Activated CD4-positive, alpha-beta T cell treated with anti-CD3 and anti-CD28 coated beads for 4 hours (primary cell): ENCODE data around the gene ZDHHC14.
"Not testable (repeated sequence)": the region's sequence is repeated elsewhere in the genome, so short reads cannot be mapped to it uniquely, and the experiment has no call there.

Source experiments
- DNase-seq, 2 donors: peaks; one replicate each; pipeline ENCODE4 v3.0.0-alpha.2; 2020

Gene ZDHHC14

GRCh38 chr6:157449610-157450009, 68.6 kb downstream of the ZDHHC14 start:
- no peak for DNase-seq

- DNase-seq = no peak
Measured at GRCh38 chr6:157450931-157451742, 70.1 kb downstream of the ZDHHC14 start.

GRCh38 chr6:157452096-157452495, 71.1 kb downstream of the ZDHHC14 start:
- DNase-seq = no peak

DNA sequence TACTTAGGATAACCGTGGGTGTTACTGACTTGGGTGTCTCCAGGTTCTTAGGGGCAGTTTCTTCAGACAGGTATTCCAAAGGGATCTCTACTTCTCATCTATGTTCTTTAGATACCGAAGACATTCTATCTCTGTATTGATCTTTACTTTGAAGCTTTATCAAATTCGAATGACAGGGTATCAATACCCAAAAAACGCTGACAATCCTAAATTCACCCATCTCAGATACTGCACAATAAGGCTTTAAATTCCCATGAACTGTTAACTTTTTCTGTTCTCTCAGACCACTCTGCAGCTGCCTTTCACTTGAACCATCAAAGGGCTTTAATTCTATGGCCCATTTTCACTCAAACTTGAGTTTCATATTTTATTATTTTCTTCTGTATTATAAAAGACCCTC, 72.1 kb downstream of the ZDHHC14 start:
- no peak for DNase-seq

DNA sequence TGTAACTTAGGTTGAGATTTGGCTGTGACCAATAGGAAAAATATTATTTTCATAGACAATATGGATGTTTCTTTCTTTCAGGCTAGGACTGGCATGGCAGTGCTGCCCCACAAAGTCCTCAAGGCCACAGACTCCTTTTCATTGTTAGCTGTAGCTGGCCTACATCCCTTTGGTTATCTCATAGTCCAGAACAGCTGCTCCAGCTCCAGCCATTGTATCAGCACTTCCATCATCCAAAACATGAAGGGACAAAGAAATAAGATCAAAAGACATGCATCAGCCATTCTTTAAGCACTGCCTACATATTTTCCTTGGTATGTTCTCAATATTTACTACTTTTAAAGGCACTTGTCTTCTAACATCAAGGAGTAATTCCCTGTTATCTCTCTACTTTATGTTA, 73.0 kb downstream of the ZDHHC14 start:
- DNase-seq = no peak

GRCh38 chr6:157454762-157455714, 74.0 kb downstream of the ZDHHC14 start:
- no peak for DNase-seq

- DNase-seq = no peak
Measured at GRCh38 chr6:157455731-157456523, 74.9 kb downstream of the ZDHHC14 start.

DNA sequence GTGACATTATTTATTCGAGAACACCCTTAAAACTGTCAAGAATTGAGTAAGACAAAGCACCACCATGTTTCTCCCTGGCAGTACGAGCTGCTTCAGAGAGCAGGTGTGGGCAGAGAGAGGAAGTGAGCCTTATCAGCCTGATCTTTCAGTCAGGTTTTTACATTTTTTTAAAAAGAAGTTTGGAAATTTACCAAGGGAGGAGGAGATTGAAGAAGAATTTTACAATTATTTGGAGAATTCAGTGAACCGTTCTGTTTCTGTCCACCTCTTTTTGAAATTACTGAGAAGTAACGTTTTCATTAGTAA, 75.5 kb downstream of the ZDHHC14 start:
- DNase-seq = no peak

DNA sequence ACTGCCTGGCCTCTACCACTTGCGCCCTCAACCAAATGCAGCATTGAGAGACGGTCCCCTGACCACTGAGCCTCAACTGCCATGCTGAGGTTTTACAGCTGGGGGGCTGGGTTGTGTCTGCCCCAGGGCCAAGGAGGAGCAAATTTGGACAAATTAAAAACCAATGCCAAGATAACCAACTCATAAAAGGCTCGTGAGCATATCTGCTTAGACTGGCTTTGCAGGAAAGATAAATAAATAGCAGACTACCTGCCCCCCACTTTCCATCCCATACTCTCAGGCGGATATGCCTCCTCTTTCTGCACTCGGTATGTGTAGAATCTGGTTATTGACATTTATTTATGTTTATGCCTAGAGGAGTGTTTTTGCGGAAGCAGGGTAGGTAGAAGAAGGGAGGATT, 76.8 kb downstream of the ZDHHC14 start:
- DNase-seq = no peak

DNA sequence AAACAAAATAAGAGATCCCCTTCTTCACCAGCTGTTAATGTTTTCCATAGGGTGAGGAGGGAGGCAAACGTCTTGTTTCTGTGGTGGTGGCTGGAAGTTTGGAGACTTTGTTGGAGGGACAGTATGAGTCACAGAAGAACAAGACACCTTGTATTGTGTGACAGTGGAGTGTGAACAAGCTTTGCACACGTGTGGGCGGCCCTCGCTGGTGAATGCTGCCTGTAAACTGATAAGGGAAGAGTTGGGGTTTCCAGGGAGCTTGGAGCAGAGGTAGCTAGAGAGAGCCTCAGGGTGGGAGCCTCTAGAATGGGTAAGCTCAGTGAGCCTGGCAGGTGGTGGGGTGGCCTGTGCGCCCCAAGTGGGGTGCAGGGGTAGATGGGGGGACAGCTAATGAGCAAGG, 78.3 kb downstream of the ZDHHC14 start:
- no peak for DNase-seq

DNA sequence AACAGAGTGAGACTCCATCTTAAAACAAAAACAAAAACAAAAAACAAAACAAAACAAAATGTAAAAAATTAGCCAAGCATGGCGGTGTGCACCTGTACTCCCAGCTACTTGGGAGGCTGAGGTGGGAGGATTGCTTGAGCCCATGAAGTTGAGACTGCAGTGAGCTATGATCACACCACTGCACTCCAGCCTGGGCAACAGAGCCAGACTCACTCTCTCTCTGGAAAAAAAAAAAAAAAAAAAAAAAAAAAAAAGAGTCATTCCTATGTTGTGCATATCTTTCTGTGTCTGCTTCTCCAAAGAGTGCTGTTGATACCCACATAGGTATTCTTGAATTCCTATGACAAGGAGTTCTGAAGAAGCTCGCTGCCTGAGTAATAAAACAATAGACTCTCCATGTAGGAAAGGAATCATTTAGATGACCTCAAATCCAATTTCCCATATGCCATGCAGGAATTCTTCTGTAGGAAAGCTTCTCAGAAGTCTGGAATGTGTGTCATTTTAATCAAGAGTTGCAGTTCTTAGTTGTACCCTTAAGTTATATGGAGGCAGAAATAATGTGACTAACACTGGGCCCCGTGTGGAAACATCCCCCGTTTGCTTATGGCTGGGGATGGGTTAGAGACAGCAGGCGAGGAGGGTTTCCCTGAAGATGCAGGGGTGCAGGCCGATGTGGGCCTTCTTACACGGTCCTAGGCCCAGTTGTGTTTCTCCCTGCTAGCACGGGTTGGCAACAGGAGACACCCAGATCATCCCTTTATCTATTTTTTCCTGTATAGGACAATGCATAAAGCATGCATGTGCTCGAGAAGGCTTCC, 79.4 kb downstream of the ZDHHC14 start:
- no peak for DNase-seq

DNA sequence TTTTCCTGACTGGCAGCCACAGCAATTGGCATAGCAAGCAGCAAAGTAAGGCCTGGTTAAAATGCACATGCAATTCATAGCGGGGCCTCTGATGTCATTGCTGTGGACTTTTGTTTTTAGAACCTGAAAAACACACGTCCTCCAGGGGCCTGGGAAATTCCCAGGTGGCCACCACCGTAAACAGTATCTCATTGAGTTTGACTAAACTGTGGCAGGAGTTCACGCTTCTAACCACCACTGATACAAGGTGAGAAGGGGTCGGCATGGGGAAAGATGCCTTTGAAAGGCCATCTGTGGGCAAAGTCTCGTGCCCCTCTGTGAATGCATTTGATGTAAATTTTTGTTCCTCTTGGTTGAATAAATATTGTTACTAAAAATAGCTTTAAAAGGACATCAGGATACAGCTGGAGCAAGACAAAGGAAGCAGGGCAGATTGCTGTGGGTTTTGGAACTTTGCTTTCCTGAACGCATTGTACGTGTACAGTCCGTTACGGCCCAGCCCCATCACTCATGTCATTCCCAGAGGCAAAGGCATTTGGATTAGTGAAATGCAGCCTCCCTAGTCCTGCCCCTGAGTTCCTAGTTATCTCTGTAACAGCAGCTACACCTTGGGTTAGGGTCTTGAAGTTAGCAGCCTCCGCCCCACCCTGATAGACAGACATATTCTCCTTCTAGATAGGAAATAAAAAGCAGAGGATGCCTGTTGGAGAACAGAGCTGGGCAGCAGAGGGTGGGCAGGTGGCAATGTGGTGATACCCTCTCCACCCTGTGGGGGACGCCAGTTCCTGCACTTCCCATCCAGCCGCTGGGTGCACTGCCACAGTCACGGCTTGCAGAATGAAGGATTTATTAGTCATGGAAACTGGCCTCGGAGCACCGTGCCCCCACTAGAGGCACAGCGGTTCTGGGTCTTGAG, 80.3 kb downstream of the ZDHHC14 start:
- DNase-seq = no peak

DNA sequence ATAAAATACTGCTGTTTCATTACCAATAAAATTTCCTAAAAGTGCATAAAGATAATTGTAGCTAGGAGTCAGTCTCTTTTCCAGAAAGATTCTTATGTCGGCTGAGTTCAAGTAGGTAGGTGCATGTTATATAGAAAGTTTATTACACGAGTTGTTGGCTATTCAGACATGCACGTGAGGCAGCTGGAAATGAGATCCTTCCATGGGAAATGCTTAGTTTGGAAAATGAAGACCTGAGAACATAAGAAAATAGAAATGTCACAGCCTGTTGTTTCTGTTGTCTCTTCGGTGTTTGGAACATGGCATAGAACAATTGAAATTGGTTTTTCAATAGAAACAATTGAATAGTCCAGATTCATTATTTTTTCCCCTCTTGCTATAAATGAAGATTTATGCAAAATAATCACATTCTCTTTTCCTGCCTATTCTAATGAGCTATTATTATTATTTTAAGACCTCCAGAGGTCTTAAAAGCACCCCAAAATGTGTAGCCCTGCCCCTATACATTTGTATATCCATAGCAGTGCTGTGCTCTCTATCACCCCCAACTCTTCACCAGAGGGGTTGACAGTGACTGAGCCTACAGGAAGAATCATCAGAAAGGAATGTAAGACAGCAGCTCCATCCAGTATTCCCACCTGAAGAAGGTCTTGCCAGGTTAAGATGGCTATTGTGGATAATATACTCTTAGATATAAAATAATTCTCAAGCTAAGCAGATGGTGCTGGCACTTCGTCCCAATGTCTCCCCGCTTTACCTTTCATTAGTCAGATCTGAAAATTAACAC, 82.2 kb downstream of the ZDHHC14 start:
- DNase-seq = no peak

GRCh38 chr6:157463743-157464135, 82.7 kb downstream of the ZDHHC14 start:
- DNase-seq = not testable (repeated sequence)

DNA sequence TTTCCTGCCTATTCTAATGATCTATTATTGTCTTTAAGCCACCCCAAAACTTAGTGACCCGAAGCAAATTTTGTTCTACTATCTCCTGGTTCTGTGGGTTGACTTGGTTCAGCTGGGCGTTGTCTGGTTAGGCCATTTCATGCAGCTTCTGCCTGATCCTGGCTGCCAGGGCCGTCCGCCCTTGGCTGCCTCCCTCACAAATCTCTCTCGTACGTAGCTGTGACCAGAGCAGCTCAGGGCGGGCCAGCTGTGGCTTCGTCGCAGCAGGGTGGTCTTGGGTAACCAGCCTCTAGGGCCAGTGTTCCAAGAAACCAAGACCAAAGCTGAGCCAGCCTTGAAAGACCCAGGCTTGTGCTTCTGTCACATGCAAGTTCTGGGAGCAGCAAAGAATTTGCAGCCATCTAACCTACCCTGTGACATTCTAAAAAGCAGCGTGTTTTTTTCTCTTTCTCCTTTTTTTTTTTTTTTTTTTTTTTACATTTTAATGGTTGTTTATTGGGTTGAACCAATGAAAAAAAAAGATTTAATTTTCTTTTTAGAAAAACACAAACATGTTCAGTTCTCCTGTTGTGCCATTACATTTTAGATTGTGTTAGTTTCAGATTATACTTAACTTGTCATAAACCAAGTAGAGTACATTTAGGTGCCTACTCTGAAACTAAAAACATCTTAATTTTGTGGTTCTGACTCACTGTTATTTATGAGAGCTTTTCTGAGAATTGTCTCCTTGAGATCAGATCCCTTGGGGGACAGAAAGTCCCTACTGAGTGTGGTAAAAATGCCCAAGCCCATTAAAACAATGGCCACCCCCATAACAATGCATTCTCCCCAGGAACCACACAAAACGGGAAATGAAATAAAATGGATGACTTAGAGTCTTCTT, 83.9 kb downstream of the ZDHHC14 start:
- DNase-seq = no peak

- no peak for DNase-seq
Measured at GRCh38 chr6:157466342-157466648, 85.3 kb downstream of the ZDHHC14 start.

DNA sequence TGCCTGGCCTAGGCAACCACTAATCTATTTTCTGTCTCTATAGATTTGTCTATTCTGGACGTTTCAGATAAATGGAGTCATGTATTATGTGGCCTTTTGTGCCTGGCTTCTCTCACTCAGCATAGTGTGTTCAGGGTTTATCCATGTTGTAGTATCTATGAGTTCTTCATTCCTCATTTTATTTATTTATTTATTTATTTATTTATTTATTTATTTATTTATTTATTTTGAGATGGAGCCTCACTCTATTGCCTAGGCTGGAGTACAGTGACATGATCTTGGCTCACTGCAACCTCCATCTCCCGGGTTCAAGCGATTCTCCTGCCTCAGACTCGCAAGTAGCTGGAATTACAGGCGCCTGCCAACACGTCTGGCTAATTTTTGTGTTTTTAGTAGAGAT, 86.3 kb downstream of the ZDHHC14 start:
- DNase-seq = not testable (repeated sequence)

- DNase-seq = no peak
Measured at GRCh38 chr6:157468054-157468453, 87.1 kb downstream of the ZDHHC14 start.

DNA sequence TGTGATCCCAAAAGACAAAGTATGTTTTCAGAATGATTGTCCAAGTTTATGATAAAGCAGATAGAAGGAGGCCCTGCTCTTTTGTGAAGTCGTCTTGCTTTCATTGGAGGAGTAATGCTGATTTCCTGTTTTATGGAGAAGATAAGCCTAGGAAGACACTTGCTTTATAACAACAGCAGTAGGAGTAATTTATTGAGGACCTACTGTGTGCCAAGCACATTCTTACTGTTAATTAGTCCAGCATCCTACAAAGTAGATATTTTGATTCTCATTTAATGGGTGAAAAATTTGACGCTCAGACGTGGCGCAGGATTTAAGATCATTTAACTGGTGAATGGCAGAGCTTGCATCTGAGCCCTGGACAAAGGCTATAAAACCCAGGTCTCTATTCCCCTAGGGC, 87.6 kb downstream of the ZDHHC14 start:
- DNase-seq = no peak

- no peak for DNase-seq
Measured at GRCh38 chr6:157469378-157469777, 88.4 kb downstream of the ZDHHC14 start.
